Activated T-helper 17 cell treated with anti-CD3 and anti-CD28 coated beads, Interleukin-2, amount 50 U/mL, for 72 hours (primary cell): Measurements from ENCODE around the gene LOXHD1. TPM values are rescaled to one million over a fixed set of nuclear protein-coding genes. Genes with fewer than 3 reads are reported as not detected.

ENCODE experiments used
- ATAC-seq: fragments of 150-1000 bp; cut with Tn5 transposase; replicated peaks from 2 replicates; pipeline ENCODE4 v1.10.0; 2021; ENCODE audit warnings: mild to moderate bottlenecking, moderate library complexity
- H3K27ac Mint-ChIP-seq: one replicate; pipeline ENCODE4 v1.8.0; 2022; ENCODE audit warnings: mixed read lengths
- H3K27me3 Mint-ChIP-seq: one replicate; pipeline ENCODE4 v1.8.0; 2022; ENCODE audit warnings: mixed read lengths
- H3K36me3 Mint-ChIP-seq: one replicate; pipeline ENCODE4 v1.8.0; 2022; ENCODE audit warnings: low read depth, mild to moderate bottlenecking, mixed read lengths
- H3K4me1 Mint-ChIP-seq: one replicate; pipeline ENCODE4 v1.8.0; 2022; ENCODE audit warnings: mixed read lengths
- H3K4me3 Mint-ChIP-seq: one replicate; pipeline ENCODE4 v1.8.0; 2022; ENCODE audit warnings: mild to moderate bottlenecking, mixed read lengths
- H3K9me3 Mint-ChIP-seq: one replicate; pipeline ENCODE4 v1.8.0; 2022; ENCODE audit warnings: mixed read lengths
- total RNA-seq, 2 donors: library from RNA; stranded (reverse); gene quantifications; one replicate each; pipeline ENCODE4 v1.2.3, GENCODE V29; 2022

Gene LOXHD1
- total RNA-seq, 2 donors from 2014 or later: not detected

- ATAC-seq: no peak
- peaks cover 4% of the 10 kb centered on the region for H3K4me1 Mint-ChIP-seq
- no peaks in the 10 kb centered on the region for H3K36me3 Mint-ChIP-seq
- H3K4me3 Mint-ChIP-seq: no peak overlapping the region
- no peak overlapping the region for H3K27ac Mint-ChIP-seq
- H3K27me3 Mint-ChIP-seq: no peaks in the 10 kb centered on the region
- H3K9me3 Mint-ChIP-seq: no peaks in the 10 kb centered on the region
Measured at GRCh38 chr18:46482831-46483230, 174.2 kb downstream of the LOXHD1 start.

GRCh38 chr18:46481847-46482245, 175.2 kb downstream of the LOXHD1 start:
- Mint-ChIP-seq H3K4me3 (no peak overlapping the region), H3K4me1 (peaks cover 4% of the 10 kb centered on the region), H3K36me3 (no peaks in the 10 kb centered on the region), H3K27ac (no peak overlapping the region), H3K9me3 (no peaks in the 10 kb centered on the region), H3K27me3 (no peaks in the 10 kb centered on the region)
- no peak for ATAC-seq

- no peaks in the 10 kb centered on the region for H3K36me3 Mint-ChIP-seq
- H3K4me3 Mint-ChIP-seq: no peak overlapping the region
- H3K4me1 Mint-ChIP-seq: peaks cover 4% of the 10 kb centered on the region
- no peak overlapping the region for H3K27ac Mint-ChIP-seq
- H3K27me3 Mint-ChIP-seq: no peaks in the 10 kb centered on the region
- no peaks in the 10 kb centered on the region for H3K9me3 Mint-ChIP-seq
- ATAC-seq: no peak
Measured at GRCh38 chr18:46481048-46481846, 175.8 kb downstream of the LOXHD1 start.

- Mint-ChIP-seq H3K4me3 (no peak overlapping the region), H3K36me3 (no peaks in the 10 kb centered on the region), H3K4me1 (peaks cover 4% of the 10 kb centered on the region), H3K9me3 (no peaks in the 10 kb centered on the region), H3K27ac (no peak overlapping the region), H3K27me3 (no peaks in the 10 kb centered on the region)
- no peak for ATAC-seq
Measured at GRCh38 chr18:46480226-46480625, 176.8 kb downstream of the LOXHD1 start.

GRCh38 chr18:46478796-46479195, 178.2 kb downstream of the LOXHD1 start:
- H3K36me3 Mint-ChIP-seq: no peaks in the 10 kb centered on the region
- H3K4me1 Mint-ChIP-seq: peaks cover 4% of the 10 kb centered on the region
- H3K9me3 Mint-ChIP-seq: no peaks in the 10 kb centered on the region
- no peaks in the 10 kb centered on the region for H3K27me3 Mint-ChIP-seq
- no peak overlapping the region for H3K4me3 Mint-ChIP-seq
- no peak overlapping the region for H3K27ac Mint-ChIP-seq
- ATAC-seq: no peak

- Mint-ChIP-seq H3K27ac (no peak overlapping the region), H3K36me3 (no peaks in the 10 kb centered on the region), H3K9me3 (no peaks in the 10 kb centered on the region), H3K4me1 (peaks cover 4% of the 10 kb centered on the region), H3K27me3 (peaks cover under 1% of the 10 kb centered on the region), H3K4me3 (no peak overlapping the region)
- no peak for ATAC-seq
Measured at GRCh38 chr18:46477425-46478011, 179.5 kb downstream of the LOXHD1 start.

GRCh38 chr18:46475390-46475752, 181.6 kb downstream of the LOXHD1 start:
- ATAC-seq: no peak
- H3K27ac Mint-ChIP-seq: no peak overlapping the region
- peaks cover 12% of the 10 kb centered on the region for H3K27me3 Mint-ChIP-seq
- no peaks in the 10 kb centered on the region for H3K4me1 Mint-ChIP-seq
- H3K36me3 Mint-ChIP-seq: no peaks in the 10 kb centered on the region
- no peaks in the 10 kb centered on the region for H3K9me3 Mint-ChIP-seq
- no peak overlapping the region for H3K4me3 Mint-ChIP-seq

GRCh38 chr18:46474487-46475389, 182.3 kb downstream of the LOXHD1 start:
- peaks cover 13% of the 10 kb centered on the region for H3K27me3 Mint-ChIP-seq
- H3K9me3 Mint-ChIP-seq: no peaks in the 10 kb centered on the region
- ATAC-seq: no peak
- no peaks in the 10 kb centered on the region for H3K4me1 Mint-ChIP-seq
- no peaks in the 10 kb centered on the region for H3K36me3 Mint-ChIP-seq
- no peak overlapping the region for H3K27ac Mint-ChIP-seq
- H3K4me3 Mint-ChIP-seq: no peak overlapping the region

- no peak overlapping the region for H3K4me3 Mint-ChIP-seq
- no peak for ATAC-seq
- no peak overlapping the region for H3K27ac Mint-ChIP-seq
- H3K36me3 Mint-ChIP-seq: no peaks in the 10 kb centered on the region
- H3K4me1 Mint-ChIP-seq: no peaks in the 10 kb centered on the region
- peaks cover 22% of the 10 kb centered on the region for H3K27me3 Mint-ChIP-seq
- no peaks in the 10 kb centered on the region for H3K9me3 Mint-ChIP-seq
Measured at GRCh38 chr18:46471809-46472498, 185.1 kb downstream of the LOXHD1 start.

- Mint-ChIP-seq H3K9me3 (no peaks in the 10 kb centered on the region), H3K36me3 (no peaks in the 10 kb centered on the region), H3K27me3 (peaks cover 22% of the 10 kb centered on the region), H3K27ac (no peak overlapping the region), H3K4me3 (no peak overlapping the region), H3K4me1 (no peaks in the 10 kb centered on the region)
- ATAC-seq: no peak
Measured at GRCh38 chr18:46470714-46471113, 186.3 kb downstream of the LOXHD1 start.

- Mint-ChIP-seq H3K9me3 (no peaks in the 10 kb centered on the region), H3K27me3 (peaks cover 30% of the 10 kb centered on the region), H3K4me3 (no peak overlapping the region), H3K27ac (no peak overlapping the region), H3K36me3 (no peaks in the 10 kb centered on the region), H3K4me1 (no peaks in the 10 kb centered on the region)
- no peak for ATAC-seq
Measured at GRCh38 chr18:46469186-46469915, 187.7 kb downstream of the LOXHD1 start.

- H3K36me3 Mint-ChIP-seq: no peaks in the 10 kb centered on the region
- no peak overlapping the region for H3K4me3 Mint-ChIP-seq
- no peaks in the 10 kb centered on the region for H3K4me1 Mint-ChIP-seq
- H3K27me3 Mint-ChIP-seq: peaks cover 31% of the 10 kb centered on the region
- H3K27ac Mint-ChIP-seq: no peak overlapping the region
- H3K9me3 Mint-ChIP-seq: no peaks in the 10 kb centered on the region
- ATAC-seq: no peak
Measured at GRCh38 chr18:46468426-46469180, 188.4 kb downstream of the LOXHD1 start.
